ENCODE data around the gene SPATA16. TPM values are rescaled to one million over a fixed set of nuclear protein-coding genes. Genes with fewer than 3 reads are reported as not detected.
"Not testable (repeated sequence)": the region's sequence is repeated elsewhere in the genome, so short reads cannot be mapped to it uniquely, and the experiment has no call there.

Gene SPATA16
- total RNA-seq, 1 donor from 2014 or later, result not detected

GRCh38 chr3:172875039-172875438 lies 266.0 kb downstream of the SPATA16 start:
- intact Hi-C loops (cut with micrococcal nuclease), result no loop called here
- H3K36me3 Mint-ChIP-seq (ENCODE audit: low read depth), result no peaks in the 10 kb centered on the region
- no peaks in the 10 kb centered on the region for H3K4me1 Mint-ChIP-seq (ENCODE audit: low read depth)
- H3K27ac Mint-ChIP-seq, result no peak overlapping the region
- peaks cover 4% of the 10 kb centered on the region for H3K9me3 Mint-ChIP-seq
- H3K4me3 Mint-ChIP-seq (ENCODE audit: low read depth), result no peak overlapping the region
- DNase-seq (ENCODE audit: low spot score), result no peak
- peaks cover 1% of the 10 kb centered on the region for H3K27me3 Mint-ChIP-seq (ENCODE audit: low read depth)

- peaks cover 9% of the 10 kb centered on the region for H3K27me3 Mint-ChIP-seq (ENCODE audit: low read depth)
- intact Hi-C loops (cut with micrococcal nuclease), result no loop called here
- H3K4me3 Mint-ChIP-seq (ENCODE audit: low read depth), result no peak overlapping the region
- DNase-seq (ENCODE audit: low spot score), result no peak
- H3K9me3 Mint-ChIP-seq, result no peaks in the 10 kb centered on the region
- H3K36me3 Mint-ChIP-seq (ENCODE audit: low read depth), result no peaks in the 10 kb centered on the region
- no peaks in the 10 kb centered on the region for H3K4me1 Mint-ChIP-seq (ENCODE audit: low read depth)
- H3K27ac Mint-ChIP-seq, result no peak overlapping the region
Measured at GRCh38 chr3:172869784-172870518, 271.1 kb downstream of the SPATA16 start.

GRCh38 chr3:172869368-172869771 lies 271.7 kb downstream of the SPATA16 start:
- intact Hi-C loops (cut with micrococcal nuclease), result no loop called here
- DNase-seq (ENCODE audit: low spot score), result no peak
- H3K4me1 Mint-ChIP-seq (ENCODE audit: low read depth), result no peaks in the 10 kb centered on the region
- peaks cover 9% of the 10 kb centered on the region for H3K27me3 Mint-ChIP-seq (ENCODE audit: low read depth)
- H3K9me3 Mint-ChIP-seq, result no peaks in the 10 kb centered on the region
- no peak overlapping the region for H3K4me3 Mint-ChIP-seq (ENCODE audit: low read depth)
- no peak overlapping the region for H3K27ac Mint-ChIP-seq
- no peaks in the 10 kb centered on the region for H3K36me3 Mint-ChIP-seq (ENCODE audit: low read depth)

- DNase-seq (ENCODE audit: low spot score), result no peak
- Mint-ChIP-seq H3K27me3 (ENCODE audit: low read depth) (peaks cover 9% of the 10 kb centered on the region), H3K4me1 (ENCODE audit: low read depth) (no peaks in the 10 kb centered on the region), H3K4me3 (ENCODE audit: low read depth) (no peak overlapping the region), H3K9me3 (no peaks in the 10 kb centered on the region), H3K27ac (no peak overlapping the region), H3K36me3 (ENCODE audit: low read depth) (no peaks in the 10 kb centered on the region)
- intact Hi-C loops (cut with micrococcal nuclease), result no loop called here
Measured at GRCh38 chr3:172868582-172869200, 272.3 kb downstream of the SPATA16 start.

- H3K4me1 Mint-ChIP-seq (ENCODE audit: low read depth); intact Hi-C loops (cut with micrococcal nuclease); H3K27me3 Mint-ChIP-seq (ENCODE audit: low read depth); H3K36me3 Mint-ChIP-seq (ENCODE audit: low read depth); H3K9me3 Mint-ChIP-seq; DNase-seq (ENCODE audit: low spot score); H3K4me3 Mint-ChIP-seq (ENCODE audit: low read depth); H3K27ac Mint-ChIP-seq: not testable (repeated sequence)
Measured at GRCh38 chr3:172866726-172867350, 274.2 kb downstream of the SPATA16 start.

- intact Hi-C loops (cut with micrococcal nuclease), result no loop called here
- H3K4me1 Mint-ChIP-seq (ENCODE audit: low read depth), result peaks cover 2% of the 10 kb centered on the region
- no peak overlapping the region for H3K27ac Mint-ChIP-seq
- H3K27me3 Mint-ChIP-seq (ENCODE audit: low read depth), result peaks cover 9% of the 10 kb centered on the region
- no peaks in the 10 kb centered on the region for H3K36me3 Mint-ChIP-seq (ENCODE audit: low read depth)
- no peaks in the 10 kb centered on the region for H3K9me3 Mint-ChIP-seq
- no peak overlapping the region for H3K4me3 Mint-ChIP-seq (ENCODE audit: low read depth)
- DNase-seq (ENCODE audit: low spot score), result no peak
Measured at GRCh38 chr3:172859041-172859440, 282.0 kb downstream of the SPATA16 start.

- no peak overlapping the region for H3K4me3 Mint-ChIP-seq (ENCODE audit: low read depth)
- intact Hi-C loops (cut with micrococcal nuclease), result no loop called here
- no peak overlapping the region for H3K27ac Mint-ChIP-seq
- no peaks in the 10 kb centered on the region for H3K9me3 Mint-ChIP-seq
- DNase-seq (ENCODE audit: low spot score), result no peak
- H3K36me3 Mint-ChIP-seq (ENCODE audit: low read depth), result no peaks in the 10 kb centered on the region
- H3K4me1 Mint-ChIP-seq (ENCODE audit: low read depth), result peaks cover 2% of the 10 kb centered on the region
- peaks cover 9% of the 10 kb centered on the region for H3K27me3 Mint-ChIP-seq (ENCODE audit: low read depth)
Measured at GRCh38 chr3:172856795-172857742, 284.0 kb downstream of the SPATA16 start.

GRCh38 chr3:172855037-172855436 lies 286.0 kb downstream of the SPATA16 start:
- intact Hi-C loops (cut with micrococcal nuclease), result no loop called here
- Mint-ChIP-seq H3K36me3 (ENCODE audit: low read depth) (no peaks in the 10 kb centered on the region), H3K4me1 (ENCODE audit: low read depth) (peaks cover 2% of the 10 kb centered on the region), H3K9me3 (no peaks in the 10 kb centered on the region), H3K27ac (no peak overlapping the region), H3K27me3 (ENCODE audit: low read depth) (peaks cover 13% of the 10 kb centered on the region), H3K4me3 (ENCODE audit: low read depth) (no peak overlapping the region)
- DNase-seq (ENCODE audit: low spot score), result no peak

- Mint-ChIP-seq H3K4me1 (ENCODE audit: low read depth) (no peaks in the 10 kb centered on the region), H3K27ac (no peak overlapping the region), H3K36me3 (ENCODE audit: low read depth) (no peaks in the 10 kb centered on the region), H3K27me3 (ENCODE audit: low read depth) (peaks cover 15% of the 10 kb centered on the region), H3K9me3 (no peaks in the 10 kb centered on the region), H3K4me3 (ENCODE audit: low read depth) (no peak overlapping the region)
- no peak for DNase-seq (ENCODE audit: low spot score)
- intact Hi-C loops (cut with micrococcal nuclease), result no loop called here
Measured at GRCh38 chr3:172853921-172854666, 286.9 kb downstream of the SPATA16 start.

GRCh38 chr3:172853005-172853404 lies 288.0 kb downstream of the SPATA16 start:
- Mint-ChIP-seq H3K27me3 (ENCODE audit: low read depth) (peaks cover 17% of the 10 kb centered on the region), H3K4me3 (ENCODE audit: low read depth) (no peak overlapping the region), H3K36me3 (ENCODE audit: low read depth) (no peaks in the 10 kb centered on the region), H3K27ac (no peak overlapping the region), H3K4me1 (ENCODE audit: low read depth) (no peaks in the 10 kb centered on the region), H3K9me3 (no peaks in the 10 kb centered on the region)
- intact Hi-C loops (cut with micrococcal nuclease), result no loop called here
- DNase-seq (ENCODE audit: low spot score), result no peak

GRCh38 chr3:172848910-172849309 lies 292.1 kb downstream of the SPATA16 start:
- no peak overlapping the region for H3K27ac Mint-ChIP-seq
- H3K4me3 Mint-ChIP-seq (ENCODE audit: low read depth), result no peak overlapping the region
- intact Hi-C loops (cut with micrococcal nuclease), result no loop called here
- no peak for DNase-seq (ENCODE audit: low spot score)
- H3K36me3 Mint-ChIP-seq (ENCODE audit: low read depth), result no peaks in the 10 kb centered on the region
- no peaks in the 10 kb centered on the region for H3K9me3 Mint-ChIP-seq
- peaks cover 11% of the 10 kb centered on the region for H3K4me1 Mint-ChIP-seq (ENCODE audit: low read depth)
- H3K27me3 Mint-ChIP-seq (ENCODE audit: low read depth), result peaks cover 8% of the 10 kb centered on the region

- Mint-ChIP-seq H3K4me3 (ENCODE audit: low read depth) (no peak overlapping the region), H3K27ac (no peak overlapping the region), H3K9me3 (no peaks in the 10 kb centered on the region), H3K4me1 (ENCODE audit: low read depth) (peaks cover 11% of the 10 kb centered on the region), H3K27me3 (ENCODE audit: low read depth) (peaks cover 10% of the 10 kb centered on the region), H3K36me3 (ENCODE audit: low read depth) (no peaks in the 10 kb centered on the region)
- intact Hi-C loops (cut with micrococcal nuclease), result no loop called here
- no peak for DNase-seq (ENCODE audit: low spot score)
Measured at GRCh38 chr3:172847292-172847691, 293.7 kb downstream of the SPATA16 start.
